BLaER1 treated with 17β-estradiol and CSF1 and Interleukin-3, amounts not matched to agents 10 nM and 100 nM (cell line): ENCODE measurements around the gene SLC46A1.

Experiments used
- H3K27ac ChIP-seq, 11 experiments: shearing (Covaris generic); formaldehyde crosslinking; 2 replicates each; pipeline ENCODE4 v1.8.1; 2022
- H3K27me3 ChIP-seq, 11 experiments: shearing (Covaris generic); formaldehyde crosslinking; 2 replicates each; pipeline ENCODE4 v1.8.1; 2022
- H3K36me3 ChIP-seq, 11 experiments: shearing (Covaris generic); formaldehyde crosslinking; 2 replicates each; pipeline ENCODE4 v1.8.1; 2022
- H3K4me1 ChIP-seq, 10 experiments: shearing (Covaris generic); formaldehyde crosslinking; 2 replicates each; pipeline ENCODE4 v1.8.1; 2022
- H3K4me2 ChIP-seq, 11 experiments: shearing (Covaris generic); formaldehyde crosslinking; 2 replicates each; pipeline ENCODE4 v1.8.1; 2022
- H3K4me3 ChIP-seq, 10 experiments: shearing (Covaris generic); formaldehyde crosslinking; 2 replicates each; pipeline ENCODE4 v1.8.1; 2022
- H3K9ac ChIP-seq, 11 experiments: shearing (Covaris generic); formaldehyde crosslinking; 2 replicates each; pipeline ENCODE4 v1.8.1; 2022
- H3K9me3 ChIP-seq, 11 experiments: shearing (Covaris generic); formaldehyde crosslinking; replicated peaks in 1 of 11; 2 replicates each; pipeline ENCODE4 v1.8.1; 2022
- H4K20me1 ChIP-seq, 11 experiments: shearing (Covaris generic); formaldehyde crosslinking; 2 replicates each; pipeline ENCODE4 v1.8.1; 2022
- Cebpa-rat ChIP-seq, 11 experiments: shearing (Covaris generic); IDR thresholded peaks; 2 replicates each; pipeline ENCODE4 v1.8.1; 2022

SLC46A1 gene

DNA sequence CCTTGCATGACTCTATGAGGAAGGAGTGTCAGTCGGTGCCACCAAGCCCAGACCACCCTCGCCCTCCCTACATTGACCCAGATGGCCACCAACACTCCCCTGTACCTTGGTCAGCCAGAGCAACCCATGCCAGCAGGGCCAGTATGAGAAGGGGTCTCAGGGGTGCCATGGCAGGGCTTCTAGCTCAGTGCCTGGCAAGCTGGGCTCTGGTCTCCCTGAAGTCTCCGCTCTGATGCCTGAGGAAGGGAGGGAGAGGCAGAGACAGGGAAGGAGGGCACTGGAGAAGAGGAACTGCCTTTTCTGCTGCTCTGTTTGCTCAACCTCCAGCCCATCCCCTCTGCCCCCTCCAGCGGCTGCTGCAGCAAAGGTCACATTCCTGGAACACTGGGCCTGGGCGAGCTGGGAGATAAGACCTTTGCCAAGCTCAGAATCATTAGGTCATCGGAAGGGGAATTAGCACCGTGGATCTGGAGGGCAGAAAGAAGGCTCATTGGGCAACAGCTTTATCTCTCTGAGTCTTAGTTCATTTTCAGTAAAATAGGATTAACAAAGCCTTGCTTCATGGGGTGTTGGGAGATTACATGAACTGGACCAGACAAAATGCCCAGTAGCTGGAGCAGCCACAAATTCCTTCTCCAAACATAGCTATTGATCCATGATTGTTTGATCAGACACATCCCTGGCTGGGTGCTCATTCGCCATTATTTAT, 35.8 kb downstream of the SLC46A1 start, which contains the start of gene VTN:
TSS of gene VTN (minus strand) at position 273 of the 709 bp plus-strand sequence. CDS start at position 169, 104 bp downstream.
- TF ChIP-seq Cebpa-rat (IDR thresholded peaks at IDR 0.05) = no peak
- H3K9me3 ChIP-seq = no peaks in the 10 kb centered on the region
- H3K9ac ChIP-seq = peak within 1 kb of the TSS in 8 of 11 experiments; percentile 3 to 84 (median 58); a peak in 10 of 22 replicates
- H3K4me3 ChIP-seq = peak within 1 kb of the TSS; percentile 63 to 79 (median 74); a peak in 19 of 20 replicates
- peaks cover 0 to 22% (median 6%) of the 10 kb centered on the region in 11 experiments; a peak in 13 of 22 replicates for H3K36me3 ChIP-seq
- peak within 1 kb of the TSS in 6 of 11 experiments; percentile 13 to 60 (median 39); a peak in 9 of 22 replicates for H3K27ac ChIP-seq
- H4K20me1 ChIP-seq = peaks cover 12 to 68% (median 37%) of the 10 kb centered on the region in 11 experiments; a peak in 19 of 22 replicates
- H3K4me1 ChIP-seq = peaks cover 32 to 47% (median 40%) of the 10 kb centered on the region in 10 experiments
- peak within 1 kb of the TSS; percentile 96 to 100 (median 98) for H3K4me2 ChIP-seq
- H3K27me3 ChIP-seq = no peaks in the 10 kb centered on the region; a peak in 1 of 22 replicates

DNA sequence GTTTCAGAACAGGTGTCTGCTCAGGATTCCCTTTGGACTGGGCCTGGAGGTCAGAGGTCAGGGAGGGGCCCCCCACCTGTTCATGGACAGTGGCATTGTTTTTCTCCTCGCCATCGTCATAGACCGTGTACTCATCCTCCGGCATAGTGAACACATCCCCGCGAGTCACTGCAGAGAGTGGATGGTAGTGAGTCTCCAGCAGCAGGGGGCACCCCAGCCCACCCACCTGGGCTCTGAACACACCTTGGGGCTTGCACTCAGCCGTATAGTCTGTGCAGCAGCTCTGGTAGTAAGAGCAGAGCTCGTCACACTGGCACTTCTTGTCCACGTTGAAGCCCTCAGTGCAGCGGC, 36.4 kb downstream of the SLC46A1 start:
- H3K27ac ChIP-seq = peak overlapping the region in 4 of 11 experiments; percentile 14 to 60 (median 44); a peak in 3 of 22 replicates
- H3K4me2 ChIP-seq = peak overlapping the region in 7 of 11 experiments; percentile 96 to 99 (median 98); a peak in 12 of 22 replicates
- no peaks in the 10 kb centered on the region; a peak in 1 of 22 replicates for H3K27me3 ChIP-seq
- H3K36me3 ChIP-seq = peaks cover 0 to 27% (median 11%) of the 10 kb centered on the region in 11 experiments; a peak in 16 of 22 replicates
- no peak overlapping the region for H3K4me3 ChIP-seq
- peaks cover 12 to 71% (median 32%) of the 10 kb centered on the region in 11 experiments; a peak in 19 of 22 replicates for H4K20me1 ChIP-seq
- TF ChIP-seq Cebpa-rat (IDR thresholded peaks at IDR 0.05) = no peak
- H3K9me3 ChIP-seq = no peaks in the 10 kb centered on the region
- H3K9ac ChIP-seq = peak overlapping the region in 2 of 11 experiments; percentile 16 to 46; a peak in 4 of 22 replicates
- H3K4me1 ChIP-seq = peaks cover 32 to 47% (median 40%) of the 10 kb centered on the region in 10 experiments

DNA sequence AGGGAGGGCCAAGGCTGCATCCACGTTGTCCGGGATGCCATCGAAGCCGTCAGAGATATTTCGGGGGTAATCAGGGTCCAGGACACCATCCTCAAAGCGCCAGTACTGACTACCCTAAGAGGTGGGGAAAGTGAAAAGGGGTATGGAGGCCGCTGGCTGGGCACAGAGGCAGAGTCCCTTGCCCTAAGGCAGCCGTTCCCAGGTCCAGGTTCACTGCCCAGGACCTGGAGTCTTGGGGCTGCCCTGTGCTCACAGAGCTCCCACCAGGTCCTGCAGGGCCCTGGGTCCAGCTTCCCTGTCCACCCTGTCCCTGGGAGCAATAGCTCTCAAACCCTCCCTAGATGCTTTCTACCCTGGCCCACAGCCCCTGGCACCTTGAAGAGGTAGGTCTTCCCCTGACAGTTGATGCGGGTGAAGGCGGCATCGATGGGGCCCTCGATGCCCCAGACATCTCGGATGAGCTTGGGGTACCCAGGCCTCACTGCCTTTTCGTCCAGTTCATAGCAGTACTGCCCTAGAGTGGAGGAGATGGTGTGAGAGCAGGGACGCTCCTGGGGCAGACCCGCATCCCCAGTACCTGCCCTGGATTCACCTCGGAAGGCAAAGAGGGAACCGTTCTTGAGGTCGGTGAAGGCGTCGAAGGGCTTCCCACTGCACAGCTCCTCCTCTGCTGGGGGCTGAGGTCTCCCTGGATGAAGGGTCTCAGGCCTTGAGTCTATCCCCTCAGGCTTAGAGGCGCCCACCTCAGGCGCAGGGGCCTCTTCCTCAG, 36.9 kb downstream of the SLC46A1 start:
- H3K27me3 ChIP-seq = no peaks in the 10 kb centered on the region; a peak in 1 of 22 replicates
- no peak overlapping the region for H3K4me3 ChIP-seq
- H3K36me3 ChIP-seq = peaks cover 3 to 33% (median 16%) of the 10 kb centered on the region in 11 experiments; a peak in 20 of 22 replicates
- H3K27ac ChIP-seq = no peak overlapping the region
- H3K4me1 ChIP-seq = peaks cover 32 to 46% (median 40%) of the 10 kb centered on the region in 10 experiments
- peaks cover 12 to 71% (median 26%) of the 10 kb centered on the region in 11 experiments; a peak in 19 of 22 replicates for H4K20me1 ChIP-seq
- no peaks in the 10 kb centered on the region for H3K9me3 ChIP-seq
- no peak overlapping the region; a peak in 3 of 22 replicates for H3K9ac ChIP-seq
- H3K4me2 ChIP-seq = peak overlapping the region in 5 of 11 experiments; percentile 96 to 99 (median 98); a peak in 7 of 22 replicates
- TF ChIP-seq Cebpa-rat (IDR thresholded peaks at IDR 0.05) = no peak

DNA sequence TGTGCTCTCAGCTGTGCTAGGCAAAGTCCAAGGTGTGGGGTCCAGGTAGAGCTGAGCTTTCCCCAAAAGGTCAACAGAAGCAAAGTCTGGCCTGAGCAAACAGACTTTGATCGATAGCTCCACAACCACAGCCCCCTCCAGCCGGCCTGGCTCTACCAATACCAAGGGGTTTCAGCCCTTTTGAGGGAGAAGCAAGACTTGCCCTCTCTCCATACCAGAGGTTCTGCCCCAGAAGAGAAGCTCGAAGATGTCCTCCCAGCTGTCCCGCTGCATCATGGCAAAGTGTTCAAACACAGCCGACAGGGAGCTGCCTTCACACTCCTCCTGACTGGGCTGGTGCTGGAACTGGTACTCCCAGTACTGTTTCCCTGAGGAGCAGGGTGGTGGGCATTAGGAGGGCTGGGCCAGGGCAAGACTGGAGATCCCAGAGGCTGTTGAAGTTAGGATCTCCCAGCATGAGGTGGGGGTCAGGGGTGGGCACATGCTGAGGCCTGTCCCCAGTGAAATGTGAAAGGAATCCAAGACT, 37.6 kb downstream of the SLC46A1 start:
- peaks cover 9 to 71% (median 20%) of the 10 kb centered on the region in 11 experiments; a peak in 18 of 22 replicates for H4K20me1 ChIP-seq
- TF ChIP-seq Cebpa-rat (IDR thresholded peaks at IDR 0.05) = no peak
- no peaks in the 10 kb centered on the region for H3K9me3 ChIP-seq
- H3K4me1 ChIP-seq = peaks cover 29 to 43% (median 36%) of the 10 kb centered on the region in 10 experiments
- no peaks in the 10 kb centered on the region; a peak in 1 of 22 replicates for H3K27me3 ChIP-seq
- no peak overlapping the region for H3K9ac ChIP-seq
- peaks cover 11 to 40% (median 23%) of the 10 kb centered on the region in 11 experiments; a peak in 21 of 22 replicates for H3K36me3 ChIP-seq
- H3K27ac ChIP-seq = no peak overlapping the region
- no peak overlapping the region for H3K4me3 ChIP-seq
- H3K4me2 ChIP-seq = no peak overlapping the region

DNA sequence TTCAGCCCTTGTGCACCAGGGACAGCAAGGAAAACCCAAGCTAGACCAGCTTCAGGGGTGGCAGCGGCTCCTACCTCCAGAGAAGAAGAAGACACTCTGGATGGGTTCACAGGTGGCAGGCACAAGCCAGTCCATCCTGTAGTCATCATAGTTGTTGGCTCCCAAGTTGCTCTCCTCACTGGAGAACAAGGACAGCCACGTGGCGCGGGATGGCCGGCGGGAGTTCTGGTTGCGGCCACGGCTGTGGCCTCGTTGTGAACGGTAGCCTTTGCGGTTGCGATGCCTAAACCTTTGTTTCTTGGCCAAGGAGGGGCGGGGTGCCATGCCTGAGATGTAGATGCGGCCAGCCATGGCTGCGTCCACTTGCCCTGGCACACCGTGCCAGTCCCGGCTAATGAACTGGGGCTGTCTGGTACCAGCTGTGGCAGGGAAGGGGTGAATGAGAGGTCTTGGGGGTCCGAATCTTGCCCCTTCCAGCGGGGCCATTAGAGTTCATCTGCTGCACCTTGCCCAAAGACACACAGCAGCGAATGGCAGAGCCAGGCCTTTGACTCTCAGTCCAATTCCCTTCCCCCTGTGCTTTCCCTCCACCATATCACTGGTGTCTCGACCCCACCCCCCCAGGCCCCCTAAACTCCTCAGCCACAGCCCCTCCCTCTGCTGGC, 38.2 kb downstream of the SLC46A1 start:
- Histone ChIP-seq H3K36me3 (peaks cover 17 to 46% (median 29%) of the 10 kb centered on the region in 11 experiments), H4K20me1 (peaks cover 3 to 71% (median 20%) of the 10 kb centered on the region in 11 experiments; a peak in 19 of 22 replicates), H3K4me1 (peaks cover 23 to 37% (median 30%) of the 10 kb centered on the region in 10 experiments), H3K4me2 (no peak overlapping the region), H3K9ac (no peak overlapping the region), H3K27ac (no peak overlapping the region), H3K9me3 (no peaks in the 10 kb centered on the region), H3K27me3 (no peaks in the 10 kb centered on the region), H3K4me3 (no peak overlapping the region)
- TF ChIP-seq Cebpa-rat (IDR thresholded peaks at IDR 0.05) = no peak

DNA sequence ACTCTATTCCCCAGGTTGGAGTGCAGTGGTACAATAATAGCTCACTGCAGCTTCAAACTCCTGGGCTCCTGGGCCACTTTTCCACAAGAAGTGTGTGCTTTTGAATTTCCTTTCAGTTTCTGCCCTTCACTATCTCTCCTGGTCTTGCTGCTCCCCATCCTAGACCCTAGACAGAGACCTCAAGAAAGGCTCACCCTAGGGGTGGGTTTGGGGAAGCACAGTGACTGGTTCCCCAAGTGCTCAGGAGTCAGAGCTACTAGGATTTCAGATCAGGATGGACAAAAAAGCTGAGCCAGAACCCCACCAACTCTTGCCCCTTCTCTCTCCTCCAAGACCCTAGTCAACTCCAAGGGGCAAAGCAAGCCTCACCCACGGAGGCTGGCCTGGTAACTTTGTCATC, 39.4 kb downstream of the SLC46A1 start:
- no peak for TF ChIP-seq Cebpa-rat (IDR thresholded peaks at IDR 0.05)
- no peak overlapping the region for H3K4me3 ChIP-seq
- H3K27ac ChIP-seq = no peak overlapping the region

DNA sequence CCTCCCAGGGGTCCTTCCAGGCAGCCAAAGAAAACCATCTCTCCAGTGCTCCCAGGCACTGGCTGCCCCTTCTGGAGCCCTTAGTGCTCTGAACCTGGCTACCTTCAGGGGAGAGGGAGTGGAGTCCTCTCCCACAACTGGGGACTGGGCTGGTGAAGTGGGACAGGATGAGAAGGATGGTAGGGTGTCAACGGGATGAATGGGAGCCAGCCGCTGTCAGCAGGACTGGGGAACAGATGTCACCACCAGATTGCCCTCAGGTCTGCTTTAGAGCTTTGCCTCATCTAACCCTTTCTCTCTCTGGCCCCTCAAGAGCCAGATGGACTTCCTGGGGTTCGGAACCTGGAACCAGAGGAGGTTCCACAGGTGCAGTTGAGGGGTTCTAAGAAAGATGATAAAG, 40.5 kb downstream of the SLC46A1 start:
- no peak overlapping the region for H3K27ac ChIP-seq
- no peaks in the 10 kb centered on the region for H3K9me3 ChIP-seq
- peaks cover 0 to 82% (median 19%) of the 10 kb centered on the region in 11 experiments; a peak in 14 of 22 replicates for H4K20me1 ChIP-seq
- no peak overlapping the region for H3K9ac ChIP-seq
- peaks cover 40 to 69% (median 52%) of the 10 kb centered on the region in 11 experiments for H3K36me3 ChIP-seq
- peaks cover 4 to 14% (median 11%) of the 10 kb centered on the region in 10 experiments; a peak in 19 of 20 replicates for H3K4me1 ChIP-seq
- TF ChIP-seq Cebpa-rat (IDR thresholded peaks at IDR 0.05) = no peak
- no peak overlapping the region for H3K4me3 ChIP-seq
- no peak overlapping the region for H3K4me2 ChIP-seq
- H3K27me3 ChIP-seq = no peaks in the 10 kb centered on the region

More for the DNA sequence above, 39.4 kb downstream of the SLC46A1 start:
- Histone ChIP-seq H4K20me1 (peaks cover 0 to 73% (median 19%) of the 10 kb centered on the region in 11 experiments; a peak in 15 of 22 replicates), H3K27me3 (no peaks in the 10 kb centered on the region), H3K36me3 (peaks cover 28 to 58% (median 41%) of the 10 kb centered on the region in 11 experiments), H3K4me2 (no peak overlapping the region), H3K9me3 (no peaks in the 10 kb centered on the region), H3K4me1 (peaks cover 12 to 26% (median 19%) of the 10 kb centered on the region in 10 experiments), H3K9ac (no peak overlapping the region; a peak in 1 of 22 replicates)
